NB4 (cell line): ENCODE measurements around the gene TXN2.

Source experiments
- DNase-seq: peaks from one replicate; pipeline ENCODE4 v3.0.0; 2010; ENCODE audit warnings: low read depth
- H3K4me3 ChIP-seq: one replicate; pipeline ENCODE4 v1.5.1; 2011; ENCODE audit warnings: mild to moderate bottlenecking, low read depth, low read length, moderate library complexity
- CTCF ChIP-seq: IDR thresholded peaks from one replicate; pipeline ENCODE4 v1.5.1; 2012; ENCODE audit warnings: low read depth, low read length
- MAX ChIP-seq: IDR thresholded peaks from 2 replicates; pipeline ENCODE4 v1.6.1; 2011; ENCODE audit warnings: low read depth, low read length
- MYC ChIP-seq: IDR thresholded peaks from 2 replicates; pipeline ENCODE4 v1.6.1; 2011; ENCODE audit warnings: low read depth, low read length
- POLR2A ChIP-seq: IDR thresholded peaks from 2 replicates; pipeline ENCODE4 v1.6.1; 2011; ENCODE audit warnings: mild to moderate bottlenecking; ENCODE audit not compliant: insufficient read length; ENCODE audit errors: extremely low read depth

TXN2 gene

DNA sequence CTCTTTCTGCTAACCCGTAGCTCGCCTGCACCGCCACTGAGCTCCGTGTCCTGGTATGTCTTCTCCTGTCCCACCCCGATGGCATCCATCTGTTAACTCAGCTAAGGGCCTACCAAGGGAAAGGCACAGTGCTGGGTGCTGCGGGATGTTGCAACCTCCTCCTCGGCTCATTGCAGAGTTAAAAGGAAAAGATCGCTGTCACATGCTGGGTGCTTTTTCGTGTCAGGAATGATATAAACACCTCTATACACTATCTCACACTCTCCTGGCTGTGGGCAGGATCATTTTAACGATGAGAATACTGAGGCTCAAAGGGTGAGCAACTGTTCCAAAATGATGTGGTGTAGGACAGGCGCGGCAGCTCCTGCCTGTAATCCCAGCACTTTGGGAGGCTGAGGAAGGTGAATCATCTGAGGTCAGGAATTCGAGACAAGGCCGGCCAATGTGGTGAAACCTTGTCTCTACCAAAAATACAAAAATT is 10.1 kb downstream of the TXN2 start:
- no peak for DNase-seq
- no peak overlapping the region for H3K4me3 ChIP-seq
- TF ChIP-seq CTCF = no peak
- TF ChIP-seq POLR2A = no peak
- no peak for TF ChIP-seq MYC
- TF ChIP-seq MAX = no peak

DNA sequence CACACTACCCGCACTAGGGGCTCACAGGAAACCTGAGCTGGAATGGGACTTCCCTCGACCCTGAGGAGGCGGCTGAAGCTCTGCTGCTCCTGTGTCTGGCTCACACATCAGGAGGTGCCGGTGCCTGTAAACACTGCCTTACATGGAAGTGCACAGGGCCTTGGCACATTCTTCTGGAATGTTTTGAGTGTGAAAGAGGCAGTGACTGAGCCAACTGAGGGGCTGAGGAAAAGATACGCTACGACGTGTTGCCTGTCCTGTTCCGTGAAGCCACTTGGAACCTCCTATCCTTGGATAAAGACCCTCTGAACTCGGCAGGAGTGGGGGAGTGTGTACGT is 10.5 kb downstream of the TXN2 start:
- H3K4me3 ChIP-seq = no peak overlapping the region
- DNase-seq = no peak
- TF ChIP-seq POLR2A = no peak
- no peak for TF ChIP-seq MAX
- TF ChIP-seq MYC = no peak
- no peak for TF ChIP-seq CTCF

- no peak overlapping the region for H3K4me3 ChIP-seq
- peak; percentile 91 for DNase-seq
- TF ChIP-seq MAX (peak; percentile 32; the same call in 1 of the 2 replicates), CTCF (peak; percentile 96), POLR2A (no peak), MYC (peak; percentile 45)
Observed at GRCh38 chr22:36470162-36470993, 11.1 kb downstream of the TXN2 start.

DNA sequence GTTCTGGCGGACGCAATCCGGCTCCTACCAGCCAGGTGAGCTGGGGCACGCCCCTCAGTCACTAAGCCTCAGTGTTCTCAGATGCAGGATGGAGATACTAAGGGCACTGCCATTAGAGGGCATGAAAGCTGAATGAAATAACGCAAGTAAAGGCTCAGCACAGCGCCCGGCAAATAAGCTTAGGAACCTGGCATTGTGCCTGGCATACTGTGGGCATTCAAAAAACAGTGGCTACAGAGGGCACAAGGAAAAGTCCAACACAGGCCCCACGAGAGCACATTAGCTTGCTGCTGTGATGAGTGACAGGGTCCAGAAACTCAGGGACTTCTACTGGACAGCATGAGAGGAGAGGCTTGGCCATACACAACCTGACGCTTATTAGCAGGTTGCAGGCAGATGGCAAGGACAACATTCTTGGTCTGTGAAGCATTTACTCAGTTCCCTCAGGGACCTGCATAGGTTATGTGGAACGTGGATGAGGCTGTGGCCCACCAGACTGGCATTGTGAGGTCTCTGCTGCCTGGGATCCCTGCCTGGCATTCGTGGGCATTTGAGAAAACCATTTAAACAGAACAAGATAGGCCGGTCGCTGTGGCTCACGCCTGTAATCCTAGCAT is 12.2 kb downstream of the TXN2 start:
- DNase-seq = no peak
- H3K4me3 ChIP-seq = no peak overlapping the region
- TF ChIP-seq POLR2A (no peak), CTCF (no peak), MYC (no peak), MAX (no peak)

GRCh38 chr22:36467946-36468345 is 13.5 kb downstream of the TXN2 start:
- DNase-seq = peak; percentile 98
- H3K4me3 ChIP-seq = no peak overlapping the region
- TF ChIP-seq POLR2A (no peak), CTCF (no peak), MAX (peak; percentile 33; the same call in 1 of the 2 replicates), MYC (peak; percentile 38; the same call in 1 of the 2 replicates)
